Endothelial cell of umbilical vein (primary cell): ENCODE results near the gene CNGB1. TPM values are rescaled to one million over a fixed set of nuclear protein-coding genes. Genes with fewer than 3 reads are reported as not detected.

ENCODE experiments used
- BruUV-seq: library from RNA; stranded (reverse); fragments of 400-500 nt; replicated peaks from 2 replicates; lab custom pipeline; 2021; lab: Mats Ljungman, UMichigan
- CTCF ChIA-PET: fragments of 300-600, 350-600 bp; sonication (Branson Sonifier 250); formaldehyde crosslinking; loops from one replicate; lab custom pipeline; 2021; ENCODE audit warnings: antibody characterized with exemption, inconsistent platforms; lab: Charles Lee
- POLR2A ChIA-PET: fragments of 300-600, 350-600 bp; sonication (Branson Sonifier 250); formaldehyde crosslinking; loops from one replicate; lab custom pipeline; 2021; ENCODE audit warnings: antibody characterized with exemption, inconsistent platforms; lab: Charles Lee
- DNase-seq: peaks from one replicate; pipeline ENCODE4 v3.0.0-alpha.2; 2011; ENCODE audit warnings: low read depth, low spot score
- FAIRE-seq: peaks from 2 replicates; lab custom pipeline; 2011; peaks lifted over from hg19 to GRCh38; lab: Jason Lieb, UNC
- H2AFZ ChIP-seq: 2 replicates; pipeline ENCODE4 v1.6.0; 2012; ENCODE audit warnings: low read depth, low read length, control low read depth, inconsistent platforms
- H3K27ac ChIP-seq: 2 replicates; pipeline ENCODE4 v1.5.1; 2011; ENCODE audit warnings: low read depth, mild to moderate bottlenecking, control low read depth, low read length, moderate library complexity; ENCODE audit not compliant: insufficient read depth
- H3K27me3 ChIP-seq, 2 experiments: 2 replicates each; pipeline versions ENCODE4 v1.6.0 to v1.6.1; 2011; ENCODE audit warnings: low read length in 2 of 2, mixed read lengths in 1 of 2; ENCODE audit not compliant: control insufficient read depth in 2 of 2, insufficient read depth in 2 of 2
- H3K36me3 ChIP-seq, 2 experiments: 2 replicates in 1 of 2; 3 replicates in 1 of 2; pipeline ENCODE4 v1.5.1; 2011; ENCODE audit warnings: low read length in 2 of 2, mild to moderate bottlenecking in 1 of 2, moderate library complexity in 1 of 2; ENCODE audit not compliant: control insufficient read depth in 2 of 2, insufficient read depth in 2 of 2; ENCODE audit errors: extremely low read depth in 1 of 2
- H3K4me1 ChIP-seq: 3 replicates; pipeline ENCODE4 v1.5.1; 2011; ENCODE audit warnings: mild to moderate bottlenecking, low read length; ENCODE audit not compliant: control insufficient read depth, insufficient read depth; ENCODE audit errors: extremely low read depth
- H3K4me2 ChIP-seq: 2 replicates; pipeline ENCODE4 v1.6.1; 2011; ENCODE audit warnings: low read length, control low read depth, mixed read lengths; ENCODE audit not compliant: insufficient read depth
- H3K4me3 ChIP-seq, 3 experiments: fragments of 200-600 bp in 1 of 3; sonication (generic), shearing (Covaris generic) in 1 of 3; replicated peaks in 1 of 3; 2 replicates each; pipeline ENCODE4 v1.5.1; 2011 to 2016; ENCODE audit warnings: control low read depth in 3 of 3, low read length in 3 of 3, mild to moderate bottlenecking in 2 of 3, inconsistent platforms in 1 of 3, low read depth in 1 of 3, moderate library complexity in 1 of 3; ENCODE audit not compliant: insufficient read depth in 1 of 3
- H3K79me2 ChIP-seq: 2 replicates; pipeline ENCODE4 v1.6.0; 2012; ENCODE audit warnings: low read length, inconsistent platforms; ENCODE audit not compliant: control insufficient read depth, insufficient read depth
- H3K9ac ChIP-seq: replicated peaks from 2 replicates; pipeline ENCODE3; 2011; ENCODE audit warnings: low read length, control low read depth; ENCODE audit not compliant: insufficient read depth; ENCODE audit errors: extremely low read depth
- H3K9me1 ChIP-seq: replicated peaks from 3 replicates; pipeline ENCODE4 v1.6.0; 2011; ENCODE audit warnings: mild to moderate bottlenecking, low read length; ENCODE audit not compliant: control insufficient read depth, insufficient read depth; ENCODE audit errors: extremely low read depth
- H3K9me3 ChIP-seq: replicated peaks from 2 replicates; pipeline ENCODE4 v1.5.1; 2012; ENCODE audit warnings: low read length, inconsistent platforms; ENCODE audit not compliant: control insufficient read depth, insufficient read depth
- H4K20me1 ChIP-seq: replicated peaks from 2 replicates; pipeline ENCODE3; 2011; ENCODE audit warnings: mild to moderate bottlenecking, low read length; ENCODE audit not compliant: control insufficient read depth, insufficient read depth; ENCODE audit errors: extremely low read depth
- EZH2 ChIP-seq: IDR thresholded peaks from 2 replicates; pipeline ENCODE4 v1.6.1; 2012; ENCODE audit warnings: borderline replicate concordance, low read depth, mild to moderate bottlenecking, moderate library complexity, low read length, inconsistent platforms; ENCODE audit not compliant: severe bottlenecking
- FOS ChIP-seq: IDR thresholded peaks from 2 replicates; pipeline ENCODE4 v1.6.1; 2011; ENCODE audit warnings: mild to moderate bottlenecking, low read length, moderate library complexity, borderline replicate concordance; ENCODE audit not compliant: insufficient read depth
- GATA2 ChIP-seq: IDR thresholded peaks from 2 replicates; pipeline ENCODE4 v1.7.0; 2011; ENCODE audit warnings: low read depth, mild to moderate bottlenecking, moderate library complexity, mixed read lengths, low read length; ENCODE audit not compliant: insufficient read length, insufficient read depth
- JUN ChIP-seq: IDR thresholded peaks from 2 replicates; pipeline ENCODE4 v1.6.1; 2011; ENCODE audit warnings: borderline replicate concordance, low read depth; ENCODE audit not compliant: insufficient read length, insufficient read depth
- MYC ChIP-seq: IDR thresholded peaks from one replicate; pipeline ENCODE4 v1.6.1; 2011; ENCODE audit warnings: mild to moderate bottlenecking, low read depth, low read length
- POLR2A ChIP-seq: IDR thresholded peaks from 2 replicates; pipeline ENCODE4 v1.6.1; 2012; ENCODE audit warnings: low read depth, mild to moderate bottlenecking, control low read depth, low read length
- POLR2AphosphoS5 ChIP-seq: IDR thresholded peaks from 2 replicates; pipeline ENCODE4 v1.6.1; 2012; ENCODE audit warnings: low read depth, mild to moderate bottlenecking, control low read depth, low read length, moderate library complexity; ENCODE audit not compliant: insufficient read depth
- dilution Hi-C: fragments of 300-500 bp; cut with MboI; formaldehyde crosslinking; loops from one replicate; pipeline ENCODE4 v1.15.0; 2019; ENCODE audit warnings: low sequenced_read_pairs; ENCODE audit not compliant: extremely low pct_ligation_motif_present
- intact Hi-C: fragments of 100-400 bp; cut with micrococcal nuclease; formaldehyde crosslinking; loops from one replicate; pipeline ENCODE4 v1.10.0; 2022
- polyA plus RNA-seq, 4 experiments: library from polyadenylated mRNA; depleted of rRNA in 3 of 4; stranded (reverse) in 3 of 4; unstranded in 1 of 4; fragments of >200 nt; gene quantifications; 2 replicates each; pipeline versions ENCODE4 v1.2.1 to v1.2.3, GENCODE V29; 2011 to 2012; ENCODE audit warnings: missing spikeins in 1 of 4
- total RNA-seq: library from RNA; stranded (reverse); gene quantifications from 2 replicates; pipeline ENCODE4 v1.2.3, GENCODE V29; 2021
- TF ChIP-seq, protein P1 (sequence below), 2 donors: IDR thresholded peaks; 1 replicate in 1 of 2; 2 replicates in 1 of 2; pipeline ENCODE4 v1.5.1; 2011; ENCODE audit warnings: low read length in 2 of 2, mild to moderate bottlenecking in 2 of 2, moderate library complexity in 2 of 2, control low read depth in 1 of 2, inconsistent platforms in 1 of 2, low read depth in 1 of 2; ENCODE audit not compliant: insufficient read depth in 1 of 2; ENCODE audit errors: extremely low read depth in 1 of 2
- TF ChIP-seq, protein P2 (sequence below): IDR thresholded peaks from 2 replicates; pipeline ENCODE4 v1.6.1; 2011; ENCODE audit not compliant: insufficient read depth, insufficient read length

Gene CNGB1
- total and polyA plus RNA-seq, 2 donors (not counting 3 experiments of a cell fraction or from before 2014, with no cell fraction given): not detected

DNA sequence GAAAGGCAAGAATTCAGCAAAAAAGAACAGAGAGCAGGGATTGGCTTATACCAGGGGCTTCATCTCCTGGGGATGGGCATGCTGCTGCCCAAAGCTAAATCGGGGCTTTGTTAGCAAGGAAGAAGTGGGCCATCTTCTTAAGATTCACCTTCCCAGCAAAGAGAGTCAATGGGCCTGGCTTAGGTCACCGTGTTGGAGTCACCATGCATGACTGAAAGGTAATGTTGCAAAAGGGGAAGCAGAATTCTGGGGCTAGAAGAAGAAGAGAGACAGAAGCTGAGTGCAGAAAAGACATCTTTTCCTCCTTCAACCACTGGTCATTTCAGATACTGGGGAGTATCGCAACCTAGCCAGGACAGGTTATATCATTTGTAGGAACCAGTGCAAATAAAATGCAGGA lies 92.3 kb downstream of the CNGB1 start:
- no peak overlapping the region for H2AFZ ChIP-seq
- no peaks in the 10 kb centered on the region for H3K9me3 ChIP-seq
- CTCF ChIA-PET: interaction anchor here (0.9 to 1.1 kb wide), 3 partner anchors 15 to 91 kb away, joined by 3 to 4 read pairs (median 3); no protein-coding TSS in a partner anchor
- POLR2A ChIA-PET: no interaction called here
- BruUV-seq: no TSS peak
- no peak overlapping the region for H3K4me3 ChIP-seq
- H3K79me2 ChIP-seq: no peaks in the 10 kb centered on the region
- H3K9ac ChIP-seq: no peak overlapping the region
- no peaks in the 10 kb centered on the region for H4K20me1 ChIP-seq
- no peaks in the 10 kb centered on the region for H3K9me1 ChIP-seq
- no peak overlapping the region for H3K27ac ChIP-seq
- FAIRE-seq (no peak), DNase-seq (no peak)
- TF ChIP-seq JUN: no peak
- no peak for TF ChIP-seq EZH2
- TF ChIP-seq FOS: no peak
- TF ChIP-seq, protein P1, sequence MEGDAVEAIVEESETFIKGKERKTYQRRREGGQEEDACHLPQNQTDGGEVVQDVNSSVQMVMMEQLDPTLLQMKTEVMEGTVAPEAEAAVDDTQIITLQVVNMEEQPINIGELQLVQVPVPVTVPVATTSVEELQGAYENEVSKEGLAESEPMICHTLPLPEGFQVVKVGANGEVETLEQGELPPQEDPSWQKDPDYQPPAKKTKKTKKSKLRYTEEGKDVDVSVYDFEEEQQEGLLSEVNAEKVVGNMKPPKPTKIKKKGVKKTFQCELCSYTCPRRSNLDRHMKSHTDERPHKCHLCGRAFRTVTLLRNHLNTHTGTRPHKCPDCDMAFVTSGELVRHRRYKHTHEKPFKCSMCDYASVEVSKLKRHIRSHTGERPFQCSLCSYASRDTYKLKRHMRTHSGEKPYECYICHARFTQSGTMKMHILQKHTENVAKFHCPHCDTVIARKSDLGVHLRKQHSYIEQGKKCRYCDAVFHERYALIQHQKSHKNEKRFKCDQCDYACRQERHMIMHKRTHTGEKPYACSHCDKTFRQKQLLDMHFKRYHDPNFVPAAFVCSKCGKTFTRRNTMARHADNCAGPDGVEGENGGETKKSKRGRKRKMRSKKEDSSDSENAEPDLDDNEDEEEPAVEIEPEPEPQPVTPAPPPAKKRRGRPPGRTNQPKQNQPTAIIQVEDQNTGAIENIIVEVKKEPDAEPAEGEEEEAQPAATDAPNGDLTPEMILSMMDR (IDR thresholded peaks at IDR 0.05; ENCODE audit: extremely low read depth in 1 of 2, insufficient read depth in 1 of 2, low read depth in 1 of 2, low read length in 2 of 2): no peak
- TF ChIP-seq GATA2: no peak
- no peak for TF ChIP-seq MYC
- TF ChIP-seq, protein P2, sequence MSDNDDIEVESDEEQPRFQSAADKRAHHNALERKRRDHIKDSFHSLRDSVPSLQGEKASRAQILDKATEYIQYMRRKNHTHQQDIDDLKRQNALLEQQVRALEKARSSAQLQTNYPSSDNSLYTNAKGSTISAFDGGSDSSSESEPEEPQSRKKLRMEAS: no peak
- TF ChIP-seq POLR2AphosphoS5: no peak
- TF ChIP-seq POLR2A: no peak
- peaks cover 20 to 29% of the 10 kb centered on the region in 2 experiments for H3K27me3 ChIP-seq
- no peaks in the 10 kb centered on the region for H3K36me3 ChIP-seq
- no peaks in the 10 kb centered on the region for H3K4me1 ChIP-seq
- dilution Hi-C loops (no loop called here), intact Hi-C loops (no loop called here)
- H3K4me2 ChIP-seq: no peak overlapping the region
